ENCODE measurements around the gene LUC7L3.

Gene LUC7L3

GRCh38 chr17:50762177-50762576, 42.8 kb downstream of the LUC7L3 start:
- no peak for TF ChIP-seq REST (IDR thresholded peaks at IDR 0.05; ENCODE audit: insufficient read depth in 1 of 2, low read depth in 2 of 2, low read length in 2 of 2)
- TF ChIP-seq SIN3A (IDR thresholded peaks at IDR 0.05; ENCODE audit: borderline replicate concordance, insufficient read depth, low read length), result no peak
- TF ChIP-seq POLR2AphosphoS5 (IDR thresholded peaks at IDR 0.05; ENCODE audit: low read depth, low read length), result no peak
- no peak for TF ChIP-seq TAF1 (IDR thresholded peaks at IDR 0.05; ENCODE audit: borderline replicate concordance, insufficient read depth, low read length)
- no peak for TF ChIP-seq FOXP2 (optimal IDR thresholded peaks at IDR 0.05; ENCODE audit: borderline replicate concordance, extremely low read depth, extremely low read length, insufficient read depth)

- no peak for TF ChIP-seq REST (IDR thresholded peaks at IDR 0.05; ENCODE audit: insufficient read depth in 1 of 2, low read depth in 2 of 2, low read length in 2 of 2)
- no peak for TF ChIP-seq TAF1 (IDR thresholded peaks at IDR 0.05; ENCODE audit: borderline replicate concordance, insufficient read depth, low read length)
- no peak for TF ChIP-seq POLR2AphosphoS5 (IDR thresholded peaks at IDR 0.05; ENCODE audit: low read depth, low read length)
- TF ChIP-seq SIN3A (IDR thresholded peaks at IDR 0.05; ENCODE audit: borderline replicate concordance, insufficient read depth, low read length), result no peak
- no peak for TF ChIP-seq FOXP2 (optimal IDR thresholded peaks at IDR 0.05; ENCODE audit: borderline replicate concordance, extremely low read depth, extremely low read length, insufficient read depth)
These were observed 44.5 kb downstream of the LUC7L3 start for GRCh38 chr17:50763716-50764475.

GRCh38 chr17:50764734-50765149, 45.3 kb downstream of the LUC7L3 start:
- TF ChIP-seq FOXP2 (optimal IDR thresholded peaks at IDR 0.05; ENCODE audit: borderline replicate concordance, extremely low read depth, extremely low read length, insufficient read depth) (no peak), POLR2AphosphoS5 (IDR thresholded peaks at IDR 0.05; ENCODE audit: low read depth, low read length) (no peak), REST (IDR thresholded peaks at IDR 0.05; ENCODE audit: insufficient read depth in 1 of 2, low read depth in 2 of 2, low read length in 2 of 2) (no peak), SIN3A (IDR thresholded peaks at IDR 0.05; ENCODE audit: borderline replicate concordance, insufficient read depth, low read length) (no peak), TAF1 (IDR thresholded peaks at IDR 0.05; ENCODE audit: borderline replicate concordance, insufficient read depth, low read length) (no peak)

GRCh38 chr17:50765454-50766221, 46.2 kb downstream of the LUC7L3 start:
- TF ChIP-seq SIN3A (IDR thresholded peaks at IDR 0.05; ENCODE audit: borderline replicate concordance, insufficient read depth, low read length) (no peak), TAF1 (IDR thresholded peaks at IDR 0.05; ENCODE audit: borderline replicate concordance, insufficient read depth, low read length) (no peak), REST (IDR thresholded peaks at IDR 0.05; ENCODE audit: insufficient read depth in 1 of 2, low read depth in 2 of 2, low read length in 2 of 2) (no peak)

All from PFSK-1 (cell line).